Smooth muscle cell (in vitro differentiated cells): Measurements from ENCODE around the gene ZBTB14. TPM values are rescaled to one million over a fixed set of nuclear protein-coding genes. Genes with fewer than 3 reads are reported as not detected.

Experiments
- DNase-seq: peaks from one replicate; lab custom pipeline; 2025; ENCODE audit not compliant: unreplicated experiment; lab: John Stamatoyannopoulos, UW
- H2AFZ ChIP-seq: fragments of 200-600 bp; sonication (generic); 2 replicates; pipeline ENCODE4 v1.6.0; 2016; ENCODE audit warnings: antibody characterized with exemption, low read depth, mild to moderate bottlenecking
- H3F3A ChIP-seq: fragments of 200-600 bp; sonication (generic); 2 replicates; pipeline ENCODE4 v1.6.0; 2017; ENCODE audit warnings: antibody characterized with exemption, low read depth
- H3K27ac ChIP-seq: fragments of 200-600 bp; sonication (generic); 2 replicates; pipeline ENCODE4 v1.5.1; 2016; ENCODE audit warnings: low read depth, mild to moderate bottlenecking
- H3K27me3 ChIP-seq: fragments of 200-600 bp; sonication (generic); 2 replicates; pipeline ENCODE4 v1.6.1; 2016; ENCODE audit warnings: low read depth, mild to moderate bottlenecking
- H3K36me3 ChIP-seq: fragments of 200-600 bp; sonication (generic); 2 replicates; pipeline ENCODE4 v1.5.1; 2016; ENCODE audit warnings: low read depth
- H3K4me1 ChIP-seq: fragments of 200-600 bp; sonication (generic); 2 replicates; pipeline ENCODE4 v1.5.1; 2016; ENCODE audit warnings: low read depth
- H3K4me2 ChIP-seq: fragments of 200-600 bp; sonication (generic); 2 replicates; pipeline ENCODE4 v1.6.0; 2016; ENCODE audit warnings: mild to moderate bottlenecking
- H3K4me3 ChIP-seq: fragments of 200-600 bp; sonication (generic); 2 replicates; pipeline ENCODE4 v1.5.1; 2016; ENCODE audit warnings: mild to moderate bottlenecking
- H3K79me2 ChIP-seq: fragments of 200-600 bp; sonication (generic); 2 replicates; pipeline ENCODE4 v1.6.0; 2016; ENCODE audit warnings: low read depth, mild to moderate bottlenecking
- H3K9ac ChIP-seq: fragments of 200-600 bp; sonication (generic); 2 replicates; pipeline ENCODE4 v1.6.0; 2016; ENCODE audit warnings: low read depth
- H3K9me3 ChIP-seq: fragments of 200-600 bp; sonication (generic); replicated peaks from 2 replicates; pipeline ENCODE4 v1.5.1; 2016; ENCODE audit warnings: low read depth
- H4K20me1 ChIP-seq: fragments of 200-600 bp; sonication (generic); 2 replicates; pipeline ENCODE4 v1.6.0; 2016; ENCODE audit warnings: low read depth
- WGBS: methylation state at CpG from one replicate; pipeline ENCODE4 v1.1.7; 2016; ENCODE audit warnings: low lambda C conversion rate; 5-methylcytosine and 5-hydroxymethylcytosine counted together
- polyA plus RNA-seq: library from polyadenylated mRNA; unstranded; fragments of >200 nt; fragmentation: Nextera tagmentation; extraction: Ambion mirVana; gene quantifications from 2 replicates; pipeline ENCODE4 v1.2.1, GENCODE V29; 2016
- total RNA-seq: library from RNA; depleted of rRNA; stranded (reverse); fragments of >200 nt; gene quantifications from 2 replicates; pipeline ENCODE4 v1.2.3, GENCODE V29; 2014
- TF ChIP-seq, protein P1 (sequence below): fragments of 200-600 bp; sonication (generic); IDR thresholded peaks from 2 replicates; pipeline ENCODE4 v1.5.1; 2017; ENCODE audit warnings: borderline replicate concordance, mild to moderate bottlenecking, antibody characterized with exemption; ENCODE audit not compliant: insufficient read depth, poor library complexity, severe bottlenecking

ZBTB14 gene
- total and polyA plus RNA-seq, 2 experiments from 2014 or later: 5.8 to 11.6 TPM

DNA sequence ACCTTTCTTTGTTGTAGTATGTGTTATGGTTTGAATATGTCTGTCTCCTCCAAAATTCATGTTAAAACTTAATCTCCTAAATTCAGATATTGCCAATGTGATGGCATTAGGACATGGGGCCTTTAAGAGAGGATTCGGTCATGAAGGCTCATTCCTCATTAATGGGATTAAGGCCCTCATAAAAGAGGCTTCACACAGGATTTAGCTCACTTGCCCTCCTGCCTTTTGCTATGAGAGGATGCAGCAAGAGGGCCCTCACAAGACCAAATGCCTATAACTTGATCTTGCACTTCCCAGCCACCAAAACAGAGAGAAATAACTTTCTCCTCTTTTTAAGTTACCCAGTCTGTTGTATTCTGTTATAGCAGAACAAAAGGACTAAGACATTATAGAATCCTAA is 19.7 kb downstream of the ZBTB14 start:
- H3K9me3 ChIP-seq: no peaks in the 10 kb centered on the region
- H3K4me2 ChIP-seq: no peak overlapping the region
- TF ChIP-seq, protein P1, sequence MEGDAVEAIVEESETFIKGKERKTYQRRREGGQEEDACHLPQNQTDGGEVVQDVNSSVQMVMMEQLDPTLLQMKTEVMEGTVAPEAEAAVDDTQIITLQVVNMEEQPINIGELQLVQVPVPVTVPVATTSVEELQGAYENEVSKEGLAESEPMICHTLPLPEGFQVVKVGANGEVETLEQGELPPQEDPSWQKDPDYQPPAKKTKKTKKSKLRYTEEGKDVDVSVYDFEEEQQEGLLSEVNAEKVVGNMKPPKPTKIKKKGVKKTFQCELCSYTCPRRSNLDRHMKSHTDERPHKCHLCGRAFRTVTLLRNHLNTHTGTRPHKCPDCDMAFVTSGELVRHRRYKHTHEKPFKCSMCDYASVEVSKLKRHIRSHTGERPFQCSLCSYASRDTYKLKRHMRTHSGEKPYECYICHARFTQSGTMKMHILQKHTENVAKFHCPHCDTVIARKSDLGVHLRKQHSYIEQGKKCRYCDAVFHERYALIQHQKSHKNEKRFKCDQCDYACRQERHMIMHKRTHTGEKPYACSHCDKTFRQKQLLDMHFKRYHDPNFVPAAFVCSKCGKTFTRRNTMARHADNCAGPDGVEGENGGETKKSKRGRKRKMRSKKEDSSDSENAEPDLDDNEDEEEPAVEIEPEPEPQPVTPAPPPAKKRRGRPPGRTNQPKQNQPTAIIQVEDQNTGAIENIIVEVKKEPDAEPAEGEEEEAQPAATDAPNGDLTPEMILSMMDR: no peak
- no peaks in the 10 kb centered on the region for H3F3A ChIP-seq
- no peaks in the 10 kb centered on the region for H4K20me1 ChIP-seq
- no peak overlapping the region for H3K4me3 ChIP-seq
- no peak overlapping the region for H3K9ac ChIP-seq
- no peaks in the 10 kb centered on the region for H3K79me2 ChIP-seq
- H3K27me3 ChIP-seq: no peaks in the 10 kb centered on the region
- H3K4me1 ChIP-seq: no peaks in the 10 kb centered on the region
- no peaks in the 10 kb centered on the region for H3K36me3 ChIP-seq
- H3K27ac ChIP-seq: no peak overlapping the region
- WGBS: 18% methylated on average over 1 of the region's 1 CpG
- no peak overlapping the region for H2AFZ ChIP-seq
- DNase-seq: no peak

DNA sequence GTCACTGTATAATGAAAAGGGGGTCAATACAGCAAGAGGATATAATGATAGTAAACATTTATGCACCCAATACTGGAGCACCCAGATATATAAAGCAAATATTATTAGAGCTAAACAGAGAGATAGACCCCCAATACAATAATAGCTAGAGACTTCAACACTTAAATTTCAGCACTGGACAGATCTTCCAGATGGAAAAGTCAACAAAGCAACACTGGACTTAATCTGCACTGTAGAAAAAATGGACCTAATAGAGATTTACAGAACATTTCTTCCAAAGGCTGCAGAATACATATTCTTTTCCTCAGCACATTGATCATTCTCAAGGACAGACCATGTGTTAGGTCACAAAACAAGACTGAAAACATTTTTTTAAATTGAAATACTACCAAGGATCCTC is 26.7 kb downstream of the ZBTB14 start:
- Histone ChIP-seq H3K9ac (no peak overlapping the region), H3K4me1 (no peaks in the 10 kb centered on the region), H3K4me2 (no peak overlapping the region), H3K27ac (no peak overlapping the region), H3F3A (no peaks in the 10 kb centered on the region), H3K36me3 (no peaks in the 10 kb centered on the region), H2AFZ (no peak overlapping the region), H3K27me3 (no peaks in the 10 kb centered on the region), H4K20me1 (no peaks in the 10 kb centered on the region), H3K79me2 (no peaks in the 10 kb centered on the region), H3K4me3 (no peak overlapping the region), H3K9me3 (no peaks in the 10 kb centered on the region)
- TF ChIP-seq, protein P1: no peak
- DNase-seq: no peak

DNA sequence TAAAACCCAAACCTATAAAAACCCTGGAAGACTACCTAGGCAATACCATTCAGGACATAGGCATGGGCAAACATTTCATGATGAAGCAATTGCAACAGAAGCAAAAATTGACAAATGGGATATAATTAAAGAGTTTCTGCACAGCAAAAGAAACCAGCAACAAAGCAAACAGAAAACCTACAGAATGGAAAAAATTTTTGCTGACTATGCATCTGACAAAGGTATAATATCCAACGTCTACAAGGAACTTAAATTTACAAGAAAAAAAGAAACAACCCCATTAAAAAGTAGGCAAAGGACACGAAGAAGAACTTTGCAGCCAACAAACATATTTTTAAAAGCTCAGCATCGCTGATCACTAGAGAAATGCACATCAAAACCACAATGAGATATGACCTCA is 28.8 kb downstream of the ZBTB14 start:
- Histone ChIP-seq H3K4me2 (no peak overlapping the region), H2AFZ (no peak overlapping the region), H3K36me3 (no peaks in the 10 kb centered on the region), H3K9me3 (no peaks in the 10 kb centered on the region), H4K20me1 (no peaks in the 10 kb centered on the region), H3K79me2 (no peaks in the 10 kb centered on the region), H3K27me3 (no peaks in the 10 kb centered on the region), H3K27ac (no peak overlapping the region), H3K4me1 (no peaks in the 10 kb centered on the region), H3K4me3 (no peak overlapping the region), H3F3A (no peaks in the 10 kb centered on the region), H3K9ac (no peak overlapping the region)
- WGBS: 91% methylated on average over 3 of the region's 3 CpGs
- no peak for DNase-seq
- TF ChIP-seq, protein P1: no peak

DNA sequence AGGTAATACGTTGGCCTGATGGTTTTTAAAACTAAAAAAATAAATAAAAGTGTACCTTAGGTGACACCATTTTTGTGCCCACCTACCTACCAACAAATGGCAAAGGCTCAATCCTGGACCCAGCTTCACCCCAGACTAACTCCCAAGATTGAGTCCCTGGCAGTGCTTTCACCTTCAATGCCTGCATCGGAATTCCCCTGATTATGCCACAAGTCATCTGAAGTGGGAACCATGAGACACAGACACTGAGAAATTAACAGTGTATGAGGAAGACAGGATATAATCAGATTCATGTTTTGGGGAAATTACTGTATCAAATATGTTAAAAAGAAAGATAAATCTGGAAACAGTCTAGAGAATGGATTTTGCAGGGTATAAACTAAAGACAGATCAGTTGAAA is 41.6 kb downstream of the ZBTB14 start:
- H2AFZ ChIP-seq: no peak overlapping the region
- H3K79me2 ChIP-seq: no peaks in the 10 kb centered on the region
- H3K9ac ChIP-seq: no peak overlapping the region
- no peak overlapping the region for H3K4me2 ChIP-seq
- no peak for DNase-seq
- H3F3A ChIP-seq: no peaks in the 10 kb centered on the region
- no peaks in the 10 kb centered on the region for H3K9me3 ChIP-seq
- H4K20me1 ChIP-seq: no peaks in the 10 kb centered on the region
- no peak overlapping the region for H3K4me3 ChIP-seq
- TF ChIP-seq, protein P1: no peak
- H3K4me1 ChIP-seq: no peaks in the 10 kb centered on the region
- 90% methylated on average over 2 of the region's 2 CpGs for WGBS
- H3K36me3 ChIP-seq: no peaks in the 10 kb centered on the region
- H3K27me3 ChIP-seq: no peaks in the 10 kb centered on the region
- H3K27ac ChIP-seq: no peak overlapping the region
